GM12878 (cell line): ENCODE measurements around the gene CEP57. TPM values are rescaled to one million over a fixed set of nuclear protein-coding genes. Genes with fewer than 3 reads are reported as not detected.

Experiments used
- ATAC-seq: fragments of 200-7000 bp; cut with Tn5 transposase; 3 replicates; pipeline ENCODE4 v1.9.1; 2020; ENCODE audit warnings: mild to moderate bottlenecking, moderate library complexity
- BruUV-seq: library from RNA; stranded (reverse); fragments of 400-500 nt; replicated peaks from 2 replicates; lab custom pipeline; 2021; lab: Mats Ljungman, UMichigan
- CTCF ChIA-PET: fragments of 300-600 bp; sonication (Branson Sonifier 250); formaldehyde crosslinking; extraction: SDS; loops from one replicate; lab custom pipeline; 2021; ENCODE audit warnings: inconsistent platforms; lab: Yijun Ruan, JAX
- POLR2A ChIA-PET: fragments of 350-600 bp; formaldehyde crosslinking; extraction: SDS; loops from one replicate; lab custom pipeline; 2021; ENCODE audit warnings: inconsistent platforms; lab: Charles Lee
- RAD21 ChIA-PET: fragments of 300-600 bp; sonication (Branson Sonifier 250); formaldehyde crosslinking; loops from one replicate; lab custom pipeline; 2023; ENCODE audit warnings: antibody characterized with exemption; ENCODE audit not compliant: unreplicated experiment; lab: Charles Lee
- SMC1A ChIA-PET: fragments of 300-600 bp; sonication (Branson Sonifier 250); formaldehyde crosslinking; loops from one replicate; lab custom pipeline; 2023; ENCODE audit not compliant: unreplicated experiment, uncharacterized antibody; lab: Charles Lee
- DNase-seq: peaks from one replicate; pipeline ENCODE4 v3.0.0-alpha.2; 2011; ENCODE audit warnings: low read depth, low spot score
- FAIRE-seq: peaks from 3 replicates; lab custom pipeline; 2011; peaks lifted over from hg19 to GRCh38; lab: Jason Lieb, UNC
- H2AFZ ChIP-seq: 2 replicates; pipeline ENCODE4 v1.6.0; 2011; ENCODE audit warnings: low read depth, low read length, control low read depth; ENCODE audit not compliant: control insufficient read depth
- H3K27ac ChIP-seq: 2 replicates; pipeline ENCODE4 v1.5.1; 2011; ENCODE audit warnings: control low read depth; ENCODE audit not compliant: control insufficient read depth, insufficient read depth
- H3K27me3 ChIP-seq, 2 experiments: replicated peaks in 1 of 2; 2 replicates each; pipeline versions ENCODE4 v1.6.0 to v1.6.1; 2011; ENCODE audit warnings: low read length in 1 of 2; ENCODE audit not compliant: control insufficient read depth in 2 of 2, insufficient read depth in 2 of 2
- H3K36me3 ChIP-seq, 2 experiments: 2 replicates each; pipeline ENCODE4 v1.5.1; 2011; ENCODE audit warnings: low read length in 1 of 2; ENCODE audit not compliant: control insufficient read depth in 2 of 2, insufficient read depth in 2 of 2
- H3K4me1 ChIP-seq: 2 replicates; pipeline ENCODE4 v1.6.1; 2011; ENCODE audit warnings: mild to moderate bottlenecking, low read length, moderate library complexity, mixed read lengths; ENCODE audit not compliant: control insufficient read depth, insufficient read depth
- H3K4me2 ChIP-seq: 2 replicates; pipeline ENCODE4 v1.6.0; 2011; ENCODE audit warnings: control low read depth; ENCODE audit not compliant: control insufficient read depth, insufficient read depth
- H3K4me3 ChIP-seq: fragments of 200-600 bp; sonication (generic); 2 replicates; pipeline ENCODE4 v1.5.1; 2016
- H3K79me2 ChIP-seq: 2 replicates; pipeline ENCODE4 v1.6.0; 2011; ENCODE audit warnings: low read length; ENCODE audit not compliant: control insufficient read depth, insufficient read depth
- H3K9ac ChIP-seq: 2 replicates; pipeline ENCODE4 v1.8.0; 2011; ENCODE audit warnings: low read length, control low read depth, mixed read lengths; ENCODE audit not compliant: control insufficient read depth, insufficient read depth
- H3K9me3 ChIP-seq: replicated peaks from 3 replicates; pipeline ENCODE4 v1.5.1; 2011; ENCODE audit warnings: mild to moderate bottlenecking, low read length; ENCODE audit not compliant: control insufficient read depth, insufficient read depth
- H4K20me1 ChIP-seq: 2 replicates; pipeline ENCODE4 v1.6.0; 2011; ENCODE audit not compliant: control insufficient read depth, insufficient read depth
- BACH1 ChIP-seq: fragments of 450-650 bp; IDR thresholded peaks from 2 replicates; pipeline ENCODE4 v1.6.1; 2017; ENCODE audit warnings: mild to moderate bottlenecking, borderline replicate concordance
- PML ChIP-seq: IDR thresholded peaks from 2 replicates; pipeline ENCODE4 v1.6.1; 2012; ENCODE audit warnings: low read length, inconsistent platforms
- RUNX3 ChIP-seq: IDR thresholded peaks from 2 replicates; pipeline ENCODE4 v1.6.1; 2012; ENCODE audit warnings: low read length, inconsistent platforms
- SREBF1 ChIP-seq: IDR thresholded peaks from 2 replicates; pipeline ENCODE4 v1.6.1; 2012; ENCODE audit warnings: mild to moderate bottlenecking, low read length
- TCF7 ChIP-seq: IDR thresholded peaks from 2 replicates; pipeline ENCODE4 v1.6.1; 2014; ENCODE audit warnings: antibody characterized with exemption, borderline replicate concordance
- WGBS: methylation state at CpG from one replicate; pipeline ENCODE4 v1.1.6; 2016; ENCODE audit warnings: low lambda C conversion rate; ENCODE audit not compliant: insufficient replicate concordance, insufficient coverage; ENCODE audit errors: missing lambda C conversion rate; 5-methylcytosine and 5-hydroxymethylcytosine counted together
- in situ Hi-C: fragments of 300-500 bp; cut with MboI; formaldehyde crosslinking; loops from 9 replicates; pipeline ENCODE4 v1.14.3; 2018; ENCODE audit warnings: mixed read lengths
- intact Hi-C: fragments of 100-400 bp; cut with micrococcal nuclease; formaldehyde crosslinking; loops from one replicate; pipeline ENCODE4 v1.14.2; 2022; ENCODE audit not compliant: unreplicated experiment
- polyA plus RNA-seq, 11 experiments: library from polyadenylated mRNA; depleted of rRNA in 4 of 11; unstranded in 6 of 11; stranded (reverse) in 5 of 11; fragments of >200 nt; fragmentation: Nextera tagmentation in 4 of 11; fragmentation: Illumina TruSeq in 1 of 11; extraction: Ambion mirVana in 4 of 11; extraction: Trizol in 1 of 11; gene quantifications; 1 replicate in 1 of 11; 2 replicates in 10 of 11; pipeline versions ENCODE4 v1.2.1 to v1.2.3, GENCODE V29; 2011 to 2016; ENCODE audit warnings: inconsistent platforms in 2 of 11, missing spikeins in 2 of 11, low read depth in 1 of 11
- total RNA-seq, 4 experiments: library from RNA; depleted of rRNA in 3 of 4; stranded (reverse); fragments of >200 nt in 3 of 4; fragmentation: Illumina TruSeq in 1 of 4; extraction: Trizol in 1 of 4; gene quantifications; 2 replicates each; pipeline versions ENCODE4 v1.2.1 to v1.2.3, GENCODE V29; 2013 to 2021
- TF ChIP-seq, protein P1 (sequence below): IDR thresholded peaks from 2 replicates; pipeline ENCODE4 v1.6.1; 2011; ENCODE audit warnings: borderline replicate concordance, low read depth, mild to moderate bottlenecking, moderate library complexity, low read length; ENCODE audit not compliant: insufficient read depth, poor library complexity, severe bottlenecking
- TF ChIP-seq, protein P2 (sequence below): fragments of 450-650 bp; IDR thresholded peaks from 2 replicates; pipeline ENCODE4 v1.6.1; 2018; ENCODE audit warnings: mild to moderate bottlenecking, low read depth, moderate library complexity; ENCODE audit not compliant: partially characterized antibody

The CEP57 gene
- total and polyA plus RNA-seq, 10 of the 15 experiments (the other 5 are each of a cell fraction or from before 2014, with no cell fraction given) = 19.4 to 85.4 (median 56.8) TPM

DNA sequence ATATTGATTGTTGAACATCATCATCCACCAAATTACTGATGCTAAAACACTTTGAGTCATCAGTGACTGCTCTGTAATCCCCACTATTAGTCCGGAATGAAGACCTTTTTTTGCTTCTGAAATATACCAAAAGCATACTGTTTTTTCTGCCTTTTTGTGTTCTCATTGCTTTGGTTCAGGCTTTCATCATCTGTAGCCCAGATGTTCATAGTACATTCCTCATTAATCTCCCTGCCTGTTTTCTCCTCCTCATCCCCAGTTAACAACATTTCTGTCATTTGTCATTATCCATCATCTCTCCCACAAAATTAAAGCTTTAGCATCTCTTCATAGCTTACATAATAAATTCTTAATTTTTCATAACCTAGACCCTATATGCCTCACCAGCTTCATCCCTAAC lies 9.2 kb downstream of the CEP57 start:
- FAIRE-seq = no peak
- Histone ChIP-seq H3K36me3 (peaks cover 0 to 11% of the 10 kb centered on the region in 2 experiments; a peak in 3 of 4 replicates), H4K20me1 (no peaks in the 10 kb centered on the region), H3K9me3 (no peaks in the 10 kb centered on the region), H3K4me3 (no peak overlapping the region), H3K4me1 (no peaks in the 10 kb centered on the region), H2AFZ (no peak overlapping the region), H3K79me2 (peaks cover 31% of the 10 kb centered on the region), H3K27me3 (no peaks in the 10 kb centered on the region)
- DNase-seq = no peak
- SMC1A ChIA-PET = interaction anchor here (0.7 to 1.3 kb wide), 4 partner anchors 8 to 594 kb away, joined by 3 to 6 read pairs (median 4); no protein-coding TSS in a partner anchor
- intact Hi-C loops = no loop called here
- POLR2A ChIA-PET = no interaction called here
- BruUV-seq = no TSS peak
- WGBS = 100% methylated on average over 1 of the region's 1 CpG
- RAD21 ChIA-PET = no interaction called here
- CTCF ChIA-PET = no interaction called here
- no peak for ATAC-seq
- no peak for TF ChIP-seq RUNX3
- TF ChIP-seq, protein P1, sequence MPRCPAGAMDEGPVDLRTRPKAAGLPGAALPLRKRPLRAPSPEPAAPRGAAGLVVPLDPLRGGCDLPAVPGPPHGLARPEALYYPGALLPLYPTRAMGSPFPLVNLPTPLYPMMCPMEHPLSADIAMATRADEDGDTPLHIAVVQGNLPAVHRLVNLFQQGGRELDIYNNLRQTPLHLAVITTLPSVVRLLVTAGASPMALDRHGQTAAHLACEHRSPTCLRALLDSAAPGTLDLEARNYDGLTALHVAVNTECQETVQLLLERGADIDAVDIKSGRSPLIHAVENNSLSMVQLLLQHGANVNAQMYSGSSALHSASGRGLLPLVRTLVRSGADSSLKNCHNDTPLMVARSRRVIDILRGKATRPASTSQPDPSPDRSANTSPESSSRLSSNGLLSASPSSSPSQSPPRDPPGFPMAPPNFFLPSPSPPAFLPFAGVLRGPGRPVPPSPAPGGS = no peak
- TF ChIP-seq PML = no peak
- TF ChIP-seq, protein P2, sequence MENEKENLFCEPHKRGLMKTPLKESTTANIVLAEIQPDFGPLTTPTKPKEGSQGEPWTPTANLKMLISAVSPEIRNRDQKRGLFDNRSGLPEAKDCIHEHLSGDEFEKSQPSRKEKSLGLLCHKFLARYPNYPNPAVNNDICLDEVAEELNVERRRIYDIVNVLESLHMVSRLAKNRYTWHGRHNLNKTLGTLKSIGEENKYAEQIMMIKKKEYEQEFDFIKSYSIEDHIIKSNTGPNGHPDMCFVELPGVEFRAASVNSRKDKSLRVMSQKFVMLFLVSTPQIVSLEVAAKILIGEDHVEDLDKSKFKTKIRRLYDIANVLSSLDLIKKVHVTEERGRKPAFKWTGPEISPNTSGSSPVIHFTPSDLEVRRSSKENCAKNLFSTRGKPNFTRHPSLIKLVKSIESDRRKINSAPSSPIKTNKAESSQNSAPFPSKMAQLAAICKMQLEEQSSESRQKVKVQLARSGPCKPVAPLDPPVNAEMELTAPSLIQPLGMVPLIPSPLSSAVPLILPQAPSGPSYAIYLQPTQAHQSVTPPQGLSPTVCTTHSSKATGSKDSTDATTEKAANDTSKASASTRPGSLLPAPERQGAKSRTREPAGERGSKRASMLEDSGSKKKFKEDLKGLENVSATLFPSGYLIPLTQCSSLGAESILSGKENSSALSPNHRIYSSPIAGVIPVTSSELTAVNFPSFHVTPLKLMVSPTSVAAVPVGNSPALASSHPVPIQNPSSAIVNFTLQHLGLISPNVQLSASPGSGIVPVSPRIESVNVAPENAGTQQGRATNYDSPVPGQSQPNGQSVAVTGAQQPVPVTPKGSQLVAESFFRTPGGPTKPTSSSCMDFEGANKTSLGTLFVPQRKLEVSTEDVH = no peak
- no peak for TF ChIP-seq SREBF1
- no peak for TF ChIP-seq BACH1
- no peak for TF ChIP-seq TCF7
- TF ChIP-seq, all 136 proteins: peak for 0
- Histone ChIP-seq H3K27ac (no peak overlapping the region), H3K9ac (no peak overlapping the region), H3K4me2 (no peak overlapping the region)
- in situ Hi-C loops = no loop called here
